HG03196 (cell line): ENCODE measurements around the gene SGIP1.
A peak's percentile ranks its signal among the peaks of the same experiment; 100 is the strongest.

Experiments used
- ATAC-seq: cut with Tn5 transposase; IDR thresholded peaks from one replicate; pipeline ENCODE4 v1.9.1; 2021; ENCODE audit not compliant: unreplicated experiment

SGIP1 gene

DNA sequence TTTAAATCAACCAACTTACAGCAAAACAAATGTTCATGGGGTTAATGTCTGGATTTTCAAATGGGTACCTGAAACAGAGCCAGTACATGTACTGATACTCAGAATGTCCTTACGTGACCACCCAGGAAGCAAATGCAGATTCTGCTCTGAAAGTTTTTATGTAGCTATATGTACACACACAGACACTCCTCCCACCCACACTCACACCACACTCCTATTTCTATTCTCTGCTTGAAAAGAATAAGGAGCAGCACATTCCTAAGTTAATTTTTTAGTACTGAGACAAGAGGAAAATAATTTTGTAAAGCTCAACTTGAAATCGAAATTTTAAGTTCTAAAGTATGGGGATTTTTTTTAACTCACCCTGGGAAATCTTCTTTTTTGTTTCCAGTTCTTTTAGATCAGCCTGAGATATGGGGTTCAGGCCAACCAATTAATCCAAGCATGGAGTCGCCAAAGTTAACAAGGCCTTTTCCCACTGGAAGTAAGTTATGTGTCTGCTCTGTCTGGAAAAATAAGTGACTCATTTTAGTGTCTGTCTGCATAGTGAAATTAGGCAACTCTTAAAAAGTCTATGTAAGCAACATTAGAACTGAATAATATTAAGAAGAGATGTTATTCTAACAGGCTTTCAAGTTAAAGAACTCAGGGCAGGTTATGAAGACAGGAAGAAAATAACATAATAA, 142.8 kb downstream of the SGIP1 start:
- ATAC-seq, result no peak

DNA sequence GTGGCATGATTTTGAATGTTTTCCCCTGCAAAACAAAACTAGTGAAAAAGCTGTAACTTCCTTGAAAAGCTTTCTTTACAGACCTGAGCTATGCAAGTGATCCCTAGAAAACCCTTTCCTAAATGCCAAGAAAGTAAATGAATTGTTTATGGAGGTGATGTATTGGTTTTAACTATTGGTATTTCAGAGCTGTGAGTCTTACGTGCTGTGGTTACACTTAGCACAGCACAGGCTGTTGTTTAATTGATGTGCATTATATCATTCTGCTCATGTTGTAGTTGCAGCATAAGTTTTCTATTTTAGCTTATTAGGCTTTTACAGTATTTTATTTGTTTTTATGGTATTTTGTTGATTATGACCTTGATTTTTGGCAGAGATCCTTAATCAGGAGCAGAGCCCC, 144.2 kb downstream of the SGIP1 start:
- ATAC-seq, result no peak

DNA sequence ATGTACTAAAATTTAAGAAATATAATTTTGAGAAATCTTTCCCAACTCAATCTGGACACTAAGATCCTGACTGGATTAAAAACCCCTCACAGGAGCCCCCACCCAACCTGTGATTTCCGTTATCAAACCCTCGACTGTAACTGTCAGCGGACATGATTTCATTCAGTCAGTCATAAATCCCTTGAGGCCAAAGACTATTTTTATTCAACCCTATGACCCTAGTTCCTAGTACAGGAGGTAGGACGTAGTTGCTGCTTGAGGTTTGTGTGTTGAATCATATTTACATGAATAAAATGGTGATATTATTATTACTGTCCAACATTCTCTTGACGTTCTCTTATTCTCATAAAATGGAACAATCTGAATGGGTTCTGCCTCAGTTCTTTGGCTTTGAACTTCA, 145.2 kb downstream of the SGIP1 start:
- no peak for ATAC-seq

DNA sequence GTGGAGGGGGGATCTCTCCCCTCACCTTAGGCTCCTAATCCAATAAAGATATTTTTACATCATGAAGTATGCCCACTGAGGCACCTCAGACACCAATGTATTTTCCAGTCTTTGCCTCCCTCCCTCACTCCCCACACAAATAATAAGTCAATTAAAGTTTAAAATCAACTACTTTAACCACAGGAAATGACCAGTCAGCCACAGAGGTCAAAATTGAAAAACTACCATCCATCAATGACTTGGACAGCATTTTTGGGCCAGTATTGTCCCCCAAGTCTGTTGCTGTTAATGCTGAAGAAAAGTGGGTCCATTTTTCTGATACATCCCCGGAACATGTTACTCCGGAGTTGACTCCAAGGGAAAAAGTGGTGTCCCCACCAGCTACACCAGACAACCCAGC, 147.7 kb downstream of the SGIP1 start:
- no peak for ATAC-seq

DNA sequence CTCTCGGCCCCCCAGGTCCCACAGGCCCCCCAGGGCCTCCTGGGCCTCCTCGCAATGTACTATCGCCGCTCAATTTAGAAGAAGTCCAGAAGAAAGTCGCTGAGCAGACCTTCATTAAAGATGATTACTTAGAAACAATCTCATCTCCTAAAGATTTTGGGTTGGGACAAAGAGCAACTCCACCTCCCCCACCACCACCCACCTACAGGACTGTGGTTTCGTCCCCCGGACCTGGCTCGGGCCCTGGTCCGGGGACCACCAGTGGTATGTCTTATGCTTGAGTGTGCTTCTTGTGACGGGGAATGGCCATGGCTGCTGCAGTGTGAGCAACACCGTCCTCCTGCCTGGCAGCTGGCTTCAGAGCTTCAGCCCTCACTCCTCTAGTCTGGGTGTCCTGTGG, 148.2 kb downstream of the SGIP1 start:
- no peak for ATAC-seq

DNA sequence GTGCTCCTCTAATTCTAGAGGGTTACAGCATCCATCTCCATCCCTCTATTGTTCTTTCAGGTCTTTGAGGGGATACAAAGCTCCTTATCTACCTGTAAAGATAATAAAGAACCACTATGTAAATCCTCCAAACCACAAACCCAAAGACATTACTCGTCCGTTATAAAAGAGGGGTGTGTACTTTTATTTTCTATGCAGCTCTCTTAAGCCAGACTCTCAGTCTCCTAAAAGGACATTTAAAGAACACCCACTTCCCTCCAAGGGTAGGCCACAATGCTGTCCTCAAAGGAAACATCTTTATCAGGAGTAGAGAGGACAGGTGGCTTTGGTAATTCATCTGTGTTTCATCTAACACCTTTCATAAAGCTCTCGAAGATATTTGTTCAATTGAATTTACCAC, 150.4 kb downstream of the SGIP1 start:
- ATAC-seq, result no peak

DNA sequence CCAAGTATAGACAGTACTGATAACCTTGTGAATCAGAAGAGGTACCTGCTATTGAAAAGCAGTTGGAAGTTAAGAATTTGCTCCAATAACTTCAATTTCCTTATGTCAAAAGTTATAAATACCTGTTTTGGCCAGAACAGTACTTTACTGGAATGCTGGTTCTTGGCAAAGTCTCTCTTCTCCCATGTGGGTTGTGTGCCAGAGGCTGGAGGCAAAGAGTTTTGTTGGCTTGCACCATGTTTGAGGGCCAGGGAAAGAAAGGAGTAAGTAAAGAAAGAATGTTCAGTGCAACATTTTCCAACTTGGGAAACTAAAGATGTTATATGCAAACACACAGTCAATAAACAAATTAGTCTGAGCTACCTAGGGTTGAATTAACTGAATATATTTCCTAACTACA, 151.3 kb downstream of the SGIP1 start:
- no peak for ATAC-seq

DNA sequence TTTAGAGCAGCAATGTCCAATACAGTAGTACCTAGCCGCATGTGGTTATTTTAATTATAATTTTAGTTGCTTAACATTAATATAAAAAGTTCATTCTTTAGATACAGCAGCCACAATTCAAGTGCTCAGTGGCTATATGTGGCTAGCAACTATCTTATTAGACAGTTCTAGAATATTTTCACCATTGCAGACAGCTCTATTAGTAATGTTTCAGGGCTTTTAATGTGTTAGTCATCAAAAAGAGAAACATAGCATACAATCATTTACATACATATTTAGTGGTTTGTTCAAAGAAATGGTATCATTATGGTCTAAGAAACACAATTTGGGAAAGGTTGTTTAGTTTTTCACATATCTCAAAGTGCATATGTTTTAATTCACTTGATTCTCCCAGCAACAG, 151.7 kb downstream of the SGIP1 start:
- ATAC-seq, result no peak

DNA sequence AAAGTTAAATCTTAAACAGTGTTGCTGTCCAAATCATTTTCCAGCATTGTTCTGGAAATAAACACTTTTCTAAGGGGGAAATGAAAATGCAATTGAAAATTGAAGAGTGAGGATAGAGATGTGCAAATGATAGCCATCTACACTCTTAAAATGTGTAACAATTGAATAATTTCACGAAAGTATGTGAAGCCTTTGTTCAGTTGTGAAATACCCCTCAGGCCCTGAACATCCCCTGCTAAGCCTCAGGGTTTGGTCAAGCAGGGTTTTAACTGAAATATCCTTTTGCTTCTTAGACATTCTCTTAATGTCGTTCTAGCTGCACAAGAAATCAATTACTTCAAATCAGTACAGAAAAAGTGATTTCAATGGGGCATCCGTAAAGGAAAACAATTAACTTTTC, 152.5 kb downstream of the SGIP1 start:
- no peak for ATAC-seq

DNA sequence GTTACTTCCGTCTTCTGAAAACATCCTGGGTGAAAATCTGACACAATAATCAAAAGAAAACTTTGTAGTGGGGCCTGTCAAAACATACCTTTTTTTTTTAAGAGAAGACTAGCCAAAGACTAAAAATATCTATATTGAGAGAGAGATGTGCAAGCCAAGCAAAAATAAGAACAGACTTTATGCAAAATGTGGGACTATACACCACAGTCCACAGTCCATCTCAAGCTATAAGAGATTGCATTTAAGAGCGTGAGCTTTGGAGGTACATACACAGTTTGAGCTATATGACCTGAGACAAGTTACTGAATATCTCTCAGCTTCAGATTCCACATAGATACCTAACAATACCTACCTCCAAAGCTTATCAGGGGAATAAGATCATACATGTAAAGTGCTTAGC, 153.4 kb downstream of the SGIP1 start:
- ATAC-seq, result no peak

DNA sequence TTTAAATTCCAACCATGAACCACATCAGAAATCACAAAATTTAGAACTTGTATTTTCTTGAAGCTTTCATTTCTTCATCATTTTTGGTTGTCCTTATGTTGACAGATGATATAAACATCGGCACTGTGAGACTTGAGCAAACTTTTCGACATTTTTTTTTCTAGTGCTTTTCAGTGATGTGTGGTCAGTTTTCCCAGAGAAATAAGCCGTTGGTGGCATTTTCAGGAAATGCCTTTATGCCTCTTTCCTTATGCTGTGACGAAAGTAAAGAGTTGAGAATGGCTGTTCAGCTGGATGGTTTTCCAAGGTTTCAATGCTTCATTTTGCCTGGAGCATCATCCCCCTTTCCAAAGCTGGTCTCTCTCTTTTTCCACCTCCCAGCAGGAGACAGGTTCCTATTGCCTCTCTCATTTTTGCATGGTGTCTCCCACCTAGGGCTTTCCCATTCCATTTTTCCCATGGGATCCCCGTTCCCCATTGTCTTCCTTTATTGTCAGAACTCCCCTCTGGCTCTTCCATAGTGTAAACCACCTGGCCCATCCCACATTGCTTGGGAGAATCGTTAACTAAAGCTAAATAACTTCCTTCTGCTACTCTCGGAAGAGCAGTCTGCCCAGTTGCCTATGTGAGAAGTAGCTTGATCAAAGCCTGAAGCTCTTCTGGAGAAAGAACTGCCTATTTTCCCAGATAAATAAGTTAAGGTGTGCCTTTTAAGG, 156.9 kb downstream of the SGIP1 start:
- no peak for ATAC-seq

DNA sequence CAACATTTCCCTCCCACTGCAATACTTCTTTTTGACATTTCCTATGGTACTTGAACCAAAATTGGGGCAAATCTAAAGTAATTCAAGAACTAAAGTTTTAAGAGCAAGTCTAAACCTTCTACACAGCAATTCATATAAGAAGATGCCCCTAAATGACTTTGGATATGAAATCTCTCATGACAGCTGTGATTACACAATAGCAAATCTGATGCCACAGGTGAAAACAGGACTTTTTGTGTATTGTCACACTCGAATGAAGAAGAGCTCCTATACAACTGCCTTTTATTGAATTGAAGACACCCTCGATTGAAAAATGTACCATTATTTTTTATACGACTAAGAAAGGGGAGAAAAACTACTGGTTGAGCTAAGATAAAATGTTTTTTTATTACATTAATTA, 158.7 kb downstream of the SGIP1 start:
- ATAC-seq, result no peak

DNA sequence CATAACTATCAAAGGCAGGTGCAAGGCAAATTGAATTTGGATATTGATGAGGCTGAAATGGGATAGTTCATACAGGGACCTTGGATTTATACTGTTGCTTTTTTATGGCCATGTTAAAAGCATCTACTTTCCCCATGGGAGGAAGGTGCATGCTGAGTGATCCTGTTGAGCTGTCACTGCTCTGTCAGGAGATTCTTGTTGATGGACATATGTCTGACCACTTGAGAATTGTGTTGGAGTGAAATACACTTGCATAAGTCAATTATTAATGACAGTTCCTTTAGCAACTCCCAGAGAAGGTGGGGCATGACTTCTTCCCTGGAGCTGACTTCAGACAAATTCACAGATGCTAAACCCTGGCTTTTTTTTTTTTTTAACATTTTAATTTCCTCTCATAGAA, 159.9 kb downstream of the SGIP1 start:
- no peak for ATAC-seq

DNA sequence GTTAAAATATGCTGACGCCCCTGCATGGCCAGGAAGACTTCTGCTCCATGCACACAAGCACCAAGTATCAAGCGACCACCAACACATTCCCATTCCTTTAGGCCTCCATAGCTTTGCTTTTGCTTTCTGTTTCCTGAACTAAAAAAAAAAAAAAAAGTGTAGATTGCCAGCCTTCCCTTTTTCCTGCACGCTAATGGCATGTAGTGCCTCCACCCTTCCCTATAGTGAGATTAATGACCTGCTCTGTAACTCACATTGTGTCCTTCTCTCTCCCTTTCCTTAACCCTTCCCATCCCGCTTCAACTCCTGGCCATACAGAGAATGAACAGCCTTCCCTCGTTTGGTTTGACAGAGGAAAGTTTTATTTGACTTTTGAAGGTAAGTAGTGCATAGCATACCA, 161.2 kb downstream of the SGIP1 start:
- ATAC-seq, result no peak

DNA sequence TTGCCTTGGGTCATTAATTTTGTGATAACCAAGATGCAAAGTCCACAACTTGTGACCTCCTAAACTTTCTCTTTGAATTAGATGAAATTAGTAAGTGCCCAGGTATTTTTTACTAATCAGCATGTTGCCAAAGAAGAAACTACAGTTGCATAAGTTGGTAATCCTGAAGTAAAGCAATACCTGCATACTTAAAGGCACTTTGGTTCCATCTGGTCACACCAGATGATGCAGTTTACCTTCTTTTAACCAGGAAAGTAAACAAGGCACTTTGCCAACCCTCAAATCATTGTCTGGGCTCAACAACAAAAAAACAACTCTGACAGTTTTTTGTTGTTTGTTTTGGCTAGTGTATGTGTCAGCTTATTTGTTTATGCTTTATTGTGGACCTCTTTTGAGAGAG, 162.8 kb downstream of the SGIP1 start:
- ATAC-seq, result no peak

DNA sequence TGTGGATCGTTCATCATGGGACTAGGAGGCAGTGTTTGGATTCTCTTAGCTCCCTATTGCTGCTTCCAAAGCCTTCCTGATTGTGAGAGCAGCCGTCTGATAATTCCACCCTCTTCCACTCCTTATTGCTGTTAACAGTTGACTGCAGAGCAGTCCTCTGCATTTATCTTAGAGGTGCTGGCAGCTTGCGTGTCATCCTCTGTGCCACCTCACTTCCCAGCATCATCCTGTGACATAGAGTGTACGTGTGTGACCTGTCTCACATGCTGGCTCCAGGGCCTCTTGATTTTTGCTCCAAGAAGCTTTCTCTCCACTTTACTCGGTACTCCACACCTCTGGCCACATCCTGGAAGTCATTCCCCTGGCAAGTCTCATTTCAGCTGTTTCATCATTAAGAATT, 165.3 kb downstream of the SGIP1 start:
- no peak for ATAC-seq

DNA sequence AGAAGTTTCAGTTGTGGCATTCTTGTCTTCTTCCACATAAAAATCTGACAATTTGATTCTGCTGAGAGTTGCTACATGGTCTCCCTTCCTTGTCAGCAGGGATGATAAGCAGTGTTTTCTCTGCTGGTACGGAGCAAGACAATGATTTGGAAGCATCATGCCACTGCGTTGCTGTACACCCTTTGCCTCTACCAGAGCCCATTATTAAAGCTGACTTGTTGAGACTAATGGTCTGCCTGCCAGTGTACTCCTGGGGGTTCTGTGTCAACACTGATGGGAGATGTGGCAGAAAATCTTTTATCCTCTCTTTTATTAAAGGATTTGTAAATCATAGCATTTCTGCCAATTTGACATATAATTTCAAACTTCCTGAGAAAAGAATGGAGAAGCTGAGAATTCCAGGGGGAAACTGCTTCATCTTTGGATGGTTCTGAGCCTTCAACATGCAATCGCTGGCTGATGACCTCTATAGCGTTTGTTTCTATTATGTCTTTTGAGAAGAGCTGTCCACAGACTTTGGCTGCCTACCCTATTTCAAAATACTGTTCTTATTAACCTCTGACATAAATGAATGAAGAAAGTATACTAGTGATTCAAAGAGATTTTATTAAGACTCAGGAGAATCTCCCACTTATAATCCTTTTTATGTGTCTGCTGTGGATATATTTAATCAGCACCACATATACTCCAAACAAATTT, 170.4 kb downstream of the SGIP1 start:
- no peak for ATAC-seq

DNA sequence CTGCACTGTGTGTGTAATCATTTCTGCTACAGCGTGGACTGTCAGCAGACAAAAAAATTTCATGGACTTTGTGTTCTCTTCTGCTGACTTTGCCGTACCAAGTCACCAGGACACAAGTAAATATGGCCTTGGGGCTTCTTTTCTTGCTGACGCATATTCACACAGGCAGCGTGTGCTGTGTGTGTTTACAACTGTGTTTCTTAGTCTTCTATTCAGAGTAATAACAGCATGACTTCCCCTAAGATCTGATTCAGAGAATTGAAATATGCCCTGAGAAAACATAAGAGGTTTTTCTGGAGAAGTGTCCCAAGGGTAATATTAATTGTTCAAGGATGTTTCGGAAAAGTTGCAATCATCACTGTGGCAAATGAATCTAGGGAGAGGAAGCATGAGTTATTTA, 171.2 kb downstream of the SGIP1 start:
- ATAC-seq, result no peak

DNA sequence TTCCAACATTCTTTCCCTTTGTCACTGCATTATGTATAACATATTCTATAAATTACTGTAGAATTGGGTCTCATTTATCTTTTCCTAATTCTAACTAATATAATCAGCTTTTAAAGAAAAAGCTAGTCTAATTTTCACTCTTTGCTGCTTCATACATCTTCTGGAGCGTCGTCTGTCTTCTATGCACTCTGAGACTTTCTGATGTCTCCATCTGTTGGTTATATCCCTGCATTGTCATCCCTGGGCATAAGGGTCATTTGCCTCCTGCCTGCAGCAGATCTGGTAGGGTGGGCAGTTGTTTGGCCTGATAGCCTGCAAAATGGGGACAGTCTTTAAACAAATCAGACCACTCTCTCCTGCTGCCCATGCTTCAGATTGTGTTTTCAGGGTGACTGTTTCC, 177.5 kb downstream of the SGIP1 start:
- no peak for ATAC-seq

DNA sequence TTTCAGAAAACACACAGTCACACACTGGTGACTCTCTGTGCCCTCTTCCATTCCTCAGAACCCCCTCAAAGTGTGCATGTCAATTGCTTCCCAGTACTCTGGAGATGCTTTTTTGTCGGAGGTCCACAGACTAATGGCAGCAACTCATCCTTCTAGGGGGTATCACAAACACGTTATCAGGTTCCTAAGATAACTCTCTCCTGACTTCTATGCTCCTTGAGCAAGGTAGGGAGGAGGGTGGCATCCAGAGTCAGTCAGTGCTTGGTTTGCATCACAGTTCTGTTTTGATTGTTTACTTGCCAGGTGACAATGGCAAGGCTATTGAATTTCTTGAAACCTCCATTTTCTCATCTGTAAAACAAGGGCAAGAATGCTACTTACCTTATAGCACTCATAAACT, 178.9 kb downstream of the SGIP1 start:
- no peak for ATAC-seq

DNA sequence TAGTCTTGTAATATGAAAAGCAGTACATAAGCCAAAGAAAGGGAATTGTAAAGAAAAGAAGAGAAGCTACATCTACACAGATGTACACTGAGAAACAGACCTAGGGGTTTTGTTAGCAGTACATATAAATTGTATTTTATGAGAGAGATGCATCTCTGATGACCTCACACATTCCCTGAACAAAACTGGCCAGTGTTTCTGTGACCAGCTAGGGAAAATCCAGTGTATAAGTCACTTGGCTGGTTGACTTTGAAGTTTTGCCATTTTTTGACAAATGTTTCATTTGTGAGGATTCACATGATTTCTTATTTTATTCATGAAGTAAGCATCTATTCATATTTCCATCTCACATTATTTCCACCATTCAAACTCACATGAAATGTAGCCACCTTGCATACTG, 190.0 kb downstream of the SGIP1 start:
- ATAC-seq, result no peak

DNA sequence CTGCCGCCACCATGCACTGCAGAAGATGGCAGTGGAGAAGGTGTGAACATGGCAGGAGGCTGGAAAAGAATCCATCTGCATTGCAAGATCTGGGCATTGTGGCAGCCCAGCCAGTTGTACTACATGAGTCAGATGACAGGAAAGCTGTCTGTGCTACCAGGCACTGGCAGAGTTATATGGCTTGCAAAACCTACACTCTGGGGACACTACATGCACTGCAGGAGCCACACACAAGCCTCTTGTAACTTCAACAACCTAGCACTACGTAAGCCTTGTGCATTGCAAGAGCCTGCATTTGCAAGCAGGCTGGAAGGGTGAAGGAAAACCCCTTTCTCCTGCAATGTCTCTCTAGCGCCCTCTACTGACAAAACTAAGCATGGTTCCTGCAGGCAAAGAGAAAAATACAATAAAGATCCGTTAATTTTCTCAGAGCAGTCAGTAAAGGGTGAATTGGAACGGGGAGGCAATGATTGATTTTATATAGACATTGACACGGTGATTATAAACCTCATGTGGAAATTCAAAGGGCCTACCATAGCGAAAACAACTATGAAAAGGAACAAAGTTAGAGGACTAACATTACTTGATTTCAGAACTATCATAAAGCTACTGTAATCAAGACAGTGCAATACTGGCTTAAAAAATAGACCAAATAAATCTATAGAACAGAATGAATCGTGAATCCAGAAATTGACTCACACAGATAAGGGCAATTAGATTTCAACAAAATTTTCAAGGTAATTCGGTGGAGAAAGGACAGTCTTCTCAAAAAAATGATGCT, 192.1 kb downstream of the SGIP1 start:
- ATAC-seq, result peak; percentile 72
